Measurements from ENCODE around the gene ADAMTS10. TPM values are rescaled to one million over a fixed set of nuclear protein-coding genes. Genes with fewer than 3 reads are reported as not detected.
"Not testable (repeated sequence)": the region's sequence is repeated elsewhere in the genome, so short reads cannot be mapped to it uniquely, and the experiment has no call there.

ADAMTS10 gene
- total and polyA plus RNA-seq, 7 donors = 1.9 to 8.2 (median 3.4) TPM

- Histone ChIP-seq H3K4me1 (no peaks in the 10 kb centered on the region), H3K9me3 (peaks cover 14% of the 10 kb centered on the region), H3K27ac (no peak within 1 kb of the TSS), H3K27me3 (ENCODE audit: insufficient read depth in 3 of 3, low read length in 2 of 3) (no peaks in the 10 kb centered on the region), H3K4me3 (no peak within 1 kb of the TSS), H3K36me3 (ENCODE audit: insufficient read depth in 1 of 2, low read depth in 1 of 2) (no peaks in the 10 kb centered on the region)
- ATAC-seq = no peak
- intact Hi-C loops (cut with DNase I) = no loop called here
- no peak for DNase-seq
- WGBS, 3 donors = 89 to 91% (median 91%) methylated on average over 11 of the region's 11 CpGs
- no peak for TF ChIP-seq CTCF (IDR thresholded peaks at IDR 0.05)
Measured at GRCh38 chr19:8629996-8630683, 19.6 kb upstream of the ADAMTS10 start, which contains the start of gene NFILZ. TSS of gene NFILZ (plus strand) at chr19:8630633. CDS start at chr19:8676766, 46,133 bp downstream.

- TF ChIP-seq CTCF (IDR thresholded peaks at IDR 0.05) = no peak
- no peak overlapping the region for H3K27ac ChIP-seq
- intact Hi-C loops (cut with DNase I) = no loop called here
- no peaks in the 10 kb centered on the region for H3K27me3 ChIP-seq (ENCODE audit: insufficient read depth in 3 of 3, low read length in 2 of 3)
- no peaks in the 10 kb centered on the region for H3K36me3 ChIP-seq (ENCODE audit: insufficient read depth in 1 of 2, low read depth in 1 of 2)
- H3K4me3 ChIP-seq = no peak overlapping the region
- peaks cover 14% of the 10 kb centered on the region for H3K9me3 ChIP-seq
- ATAC-seq (no peak), DNase-seq (no peak)
- 88 to 100% (median 91%) methylated on average over 2 of the region's 2 CpGs for whole genome bisulfite sequencing, 3 donors
- no peaks in the 10 kb centered on the region for H3K4me1 ChIP-seq
Measured at GRCh38 chr19:8629184-8629583, 18.7 kb upstream of the ADAMTS10 start.

GRCh38 chr19:8626842-8627241, 16.3 kb upstream of the ADAMTS10 start:
- Histone ChIP-seq H3K27ac (no peak overlapping the region), H3K9me3 (peaks cover 14% of the 10 kb centered on the region), H3K36me3 (ENCODE audit: insufficient read depth in 1 of 2, low read depth in 1 of 2) (no peaks in the 10 kb centered on the region), H3K4me3 (no peak overlapping the region), H3K27me3 (ENCODE audit: insufficient read depth in 3 of 3, low read length in 2 of 3) (no peaks in the 10 kb centered on the region), H3K4me1 (no peaks in the 10 kb centered on the region)
- 27 to 38% (median 35%) methylated on average over 8 of the region's 8 CpGs for WGBS, 3 donors
- no peak for TF ChIP-seq CTCF (IDR thresholded peaks at IDR 0.05)
- intact Hi-C loops (cut with DNase I) = no loop called here
- DNase-seq (no peak), ATAC-seq (no peak)

GRCh38 chr19:8622886-8623285, 12.4 kb upstream of the ADAMTS10 start:
- WGBS, 3 donors = 54 to 61% (median 59%) methylated on average over 4 of the region's 4 CpGs
- ATAC-seq; H3K36me3 ChIP-seq (ENCODE audit: insufficient read depth in 1 of 2, low read depth in 1 of 2); H3K4me1 ChIP-seq; DNase-seq; H3K9me3 ChIP-seq; intact Hi-C loops (cut with DNase I); H3K4me3 ChIP-seq; H3K27me3 ChIP-seq (ENCODE audit: insufficient read depth in 3 of 3, low read length in 2 of 3); H3K27ac ChIP-seq: not testable (repeated sequence)

- ATAC-seq (no peak), DNase-seq (no peak)
- WGBS, 3 donors = 28 to 36% (median 32%) methylated on average over 8 of the region's 8 CpGs
- Histone ChIP-seq H3K27me3 (ENCODE audit: insufficient read depth in 3 of 3, low read length in 2 of 3) (peaks cover 0 to 3% (median 0%) of the 10 kb centered on the region in 3 donors), H3K36me3 (ENCODE audit: insufficient read depth in 1 of 2, low read depth in 1 of 2) (no peaks in the 10 kb centered on the region), H3K27ac (no peak overlapping the region), H3K4me1 (no peaks in the 10 kb centered on the region), H3K9me3 (no peaks in the 10 kb centered on the region), H3K4me3 (no peak overlapping the region)
- intact Hi-C loops (cut with DNase I) = no loop called here
- TF ChIP-seq CTCF (IDR thresholded peaks at IDR 0.05) = no peak
Measured at GRCh38 chr19:8618751-8619150, 8.2 kb upstream of the ADAMTS10 start.

Data from psoas muscle (tissue), 8 donors.